Activated T-helper 1 cell treated with anti-CD3 and anti-CD28 coated beads, Interleukin-12 subunit alpha, Interleukin-12 subunit beta, Interleukin-2, Interleukin-4 antibody, amounts not matched to agents 30 ng/mL and 10 ng/mL and 1 ng/mL, durations not matched to agents 14 hours and 24 hours and 36 hours (primary cell): ENCODE data around the gene EPS8L3. TPM values are rescaled to one million over a fixed set of nuclear protein-coding genes. Genes with fewer than 3 reads are reported as not detected.
A peak's percentile ranks its signal among the peaks of the same experiment; 100 is the strongest.
"Not testable (repeated sequence)": the region's sequence is repeated elsewhere in the genome, so short reads cannot be mapped to it uniquely, and the experiment has no call there.

Experiments
- DNase-seq: peaks from one replicate; pipeline ENCODE4 v3.0.0; 2021; ENCODE audit warnings: low spot score
- H3K27ac Mint-ChIP-seq: one replicate; pipeline ENCODE4 v1.8.0; 2021; ENCODE audit warnings: mild to moderate bottlenecking, mixed read lengths
- H3K27me3 Mint-ChIP-seq: one replicate; pipeline ENCODE4 v1.8.0; 2022; ENCODE audit warnings: mild to moderate bottlenecking, moderate library complexity, mixed read lengths; ENCODE audit not compliant: insufficient read depth
- H3K36me3 Mint-ChIP-seq: one replicate; pipeline ENCODE4 v1.8.0; 2021; ENCODE audit warnings: low read depth, mixed read lengths
- H3K4me1 Mint-ChIP-seq: one replicate; pipeline ENCODE4 v1.8.0; 2021; ENCODE audit warnings: low read depth, mixed read lengths
- H3K4me3 Mint-ChIP-seq: one replicate; pipeline ENCODE4 v1.8.0; 2021; ENCODE audit warnings: mild to moderate bottlenecking, moderate library complexity, mixed read lengths
- H3K9me3 Mint-ChIP-seq: one replicate; pipeline ENCODE4 v1.8.0; 2021; ENCODE audit warnings: mixed read lengths
- intact Hi-C: fragments of 100-400 bp; cut with micrococcal nuclease; formaldehyde crosslinking; loops from one replicate; pipeline ENCODE4 v1.15.1; 2024
- total RNA-seq: library from RNA; stranded (reverse); gene quantifications from 2 replicates; pipeline ENCODE4 v1.2.3, GENCODE V29; 2022

The EPS8L3 gene
- total RNA-seq, 1 donor from 2014 or later = not detected

- no peak for DNase-seq
- no peaks in the 10 kb centered on the region for H3K9me3 Mint-ChIP-seq
- intact Hi-C loops = no loop called here
- no peak overlapping the region for H3K27ac Mint-ChIP-seq
- peaks cover 9% of the 10 kb centered on the region for H3K27me3 Mint-ChIP-seq
- H3K4me1 Mint-ChIP-seq = peaks cover 17% of the 10 kb centered on the region
- H3K36me3 Mint-ChIP-seq = no peaks in the 10 kb centered on the region
- H3K4me3 Mint-ChIP-seq = no peak overlapping the region
These were observed 8.3 kb upstream of the EPS8L3 start for GRCh38 chr1:109771712-109772657.

GRCh38 chr1:109770331-109771095 lies 6.8 kb upstream of the EPS8L3 start:
- intact Hi-C loops = no loop called here
- no peaks in the 10 kb centered on the region for H3K36me3 Mint-ChIP-seq
- no peak overlapping the region for H3K27ac Mint-ChIP-seq
- no peaks in the 10 kb centered on the region for H3K9me3 Mint-ChIP-seq
- peaks cover 12% of the 10 kb centered on the region for H3K4me1 Mint-ChIP-seq
- H3K4me3 Mint-ChIP-seq = no peak overlapping the region
- H3K27me3 Mint-ChIP-seq = peaks cover 9% of the 10 kb centered on the region
- DNase-seq = no peak

GRCh38 chr1:109769330-109770078 lies 5.8 kb upstream of the EPS8L3 start:
- peaks cover 5% of the 10 kb centered on the region for H3K27me3 Mint-ChIP-seq
- intact Hi-C loops = no loop called here
- H3K27ac Mint-ChIP-seq = no peak overlapping the region
- H3K4me3 Mint-ChIP-seq = no peak overlapping the region
- peaks cover 12% of the 10 kb centered on the region for H3K4me1 Mint-ChIP-seq
- DNase-seq = no peak
- H3K36me3 Mint-ChIP-seq = no peaks in the 10 kb centered on the region
- H3K9me3 Mint-ChIP-seq = no peaks in the 10 kb centered on the region

GRCh38 chr1:109768820-109769219 lies 5.1 kb upstream of the EPS8L3 start:
- Mint-ChIP-seq H3K27ac (peak overlapping the region; percentile 21), H3K9me3 (no peaks in the 10 kb centered on the region), H3K27me3 (peaks cover 5% of the 10 kb centered on the region), H3K4me1 (peaks cover 10% of the 10 kb centered on the region), H3K4me3 (no peak overlapping the region), H3K36me3 (no peaks in the 10 kb centered on the region)
- intact Hi-C loops = no loop called here
- DNase-seq = no peak

GRCh38 chr1:109768335-109768650 lies 4.6 kb upstream of the EPS8L3 start:
- no peak for DNase-seq
- peaks cover 6% of the 10 kb centered on the region for H3K4me1 Mint-ChIP-seq
- H3K9me3 Mint-ChIP-seq = no peaks in the 10 kb centered on the region
- intact Hi-C loops = no loop called here
- no peak overlapping the region for H3K4me3 Mint-ChIP-seq
- H3K27me3 Mint-ChIP-seq = peaks cover 5% of the 10 kb centered on the region
- no peak overlapping the region for H3K27ac Mint-ChIP-seq
- no peaks in the 10 kb centered on the region for H3K36me3 Mint-ChIP-seq

GRCh38 chr1:109767637-109768334 lies 4.1 kb upstream of the EPS8L3 start:
- Mint-ChIP-seq H3K27ac (no peak overlapping the region), H3K4me1 (peaks cover 6% of the 10 kb centered on the region), H3K27me3 (peaks cover 5% of the 10 kb centered on the region), H3K9me3 (no peaks in the 10 kb centered on the region), H3K4me3 (no peak overlapping the region), H3K36me3 (no peaks in the 10 kb centered on the region)
- intact Hi-C loops = no loop called here
- no peak for DNase-seq

GRCh38 chr1:109766991-109767636 lies 3.4 kb upstream of the EPS8L3 start:
- H3K27ac Mint-ChIP-seq, DNase-seq, H3K4me3 Mint-ChIP-seq, H3K36me3 Mint-ChIP-seq, H3K9me3 Mint-ChIP-seq, intact Hi-C loops, H3K27me3 Mint-ChIP-seq, H3K4me1 Mint-ChIP-seq: not testable (repeated sequence)

- H3K9me3 Mint-ChIP-seq = no peaks in the 10 kb centered on the region
- no peak for DNase-seq
- H3K4me3 Mint-ChIP-seq = no peak overlapping the region
- no peak overlapping the region for H3K27ac Mint-ChIP-seq
- intact Hi-C loops = no loop called here
- peaks cover 6% of the 10 kb centered on the region for H3K4me1 Mint-ChIP-seq
- peaks cover 4% of the 10 kb centered on the region for H3K27me3 Mint-ChIP-seq
- H3K36me3 Mint-ChIP-seq = no peaks in the 10 kb centered on the region
These were observed 2.3 kb upstream of the EPS8L3 start for GRCh38 chr1:109765896-109766615.

GRCh38 chr1:109765483-109765815 lies 1.7 kb upstream of the EPS8L3 start:
- Mint-ChIP-seq H3K4me1 (peaks cover 6% of the 10 kb centered on the region), H3K36me3 (no peaks in the 10 kb centered on the region), H3K27ac (no peak overlapping the region), H3K27me3 (peaks cover 3% of the 10 kb centered on the region), H3K9me3 (no peaks in the 10 kb centered on the region), H3K4me3 (no peak overlapping the region)
- no peak for DNase-seq
- intact Hi-C loops = no loop called here

GRCh38 chr1:109764561-109765482 lies 1.1 kb upstream of the EPS8L3 start:
- H3K4me1 Mint-ChIP-seq = peaks cover 6% of the 10 kb centered on the region
- no peaks in the 10 kb centered on the region for H3K9me3 Mint-ChIP-seq
- intact Hi-C loops = no loop called here
- DNase-seq = no peak
- H3K27me3 Mint-ChIP-seq = peaks cover 3% of the 10 kb centered on the region
- H3K36me3 Mint-ChIP-seq = no peaks in the 10 kb centered on the region
- H3K4me3 Mint-ChIP-seq = no peak overlapping the region
- H3K27ac Mint-ChIP-seq = no peak overlapping the region
